GM19099 (cell line): ENCODE data around the gene NDUFA3.

ENCODE experiments used
- POLR2A ChIP-seq: IDR thresholded peaks from 3 replicates; pipeline ENCODE4 v1.6.1; 2011; ENCODE audit warnings: low read depth; ENCODE audit not compliant: insufficient read length; ENCODE audit errors: extremely low read depth

The NDUFA3 gene

GRCh38 chr19:54129617-54129996 is 27.0 kb downstream of the NDUFA3 start:
- no peak for TF ChIP-seq POLR2A

DNA sequence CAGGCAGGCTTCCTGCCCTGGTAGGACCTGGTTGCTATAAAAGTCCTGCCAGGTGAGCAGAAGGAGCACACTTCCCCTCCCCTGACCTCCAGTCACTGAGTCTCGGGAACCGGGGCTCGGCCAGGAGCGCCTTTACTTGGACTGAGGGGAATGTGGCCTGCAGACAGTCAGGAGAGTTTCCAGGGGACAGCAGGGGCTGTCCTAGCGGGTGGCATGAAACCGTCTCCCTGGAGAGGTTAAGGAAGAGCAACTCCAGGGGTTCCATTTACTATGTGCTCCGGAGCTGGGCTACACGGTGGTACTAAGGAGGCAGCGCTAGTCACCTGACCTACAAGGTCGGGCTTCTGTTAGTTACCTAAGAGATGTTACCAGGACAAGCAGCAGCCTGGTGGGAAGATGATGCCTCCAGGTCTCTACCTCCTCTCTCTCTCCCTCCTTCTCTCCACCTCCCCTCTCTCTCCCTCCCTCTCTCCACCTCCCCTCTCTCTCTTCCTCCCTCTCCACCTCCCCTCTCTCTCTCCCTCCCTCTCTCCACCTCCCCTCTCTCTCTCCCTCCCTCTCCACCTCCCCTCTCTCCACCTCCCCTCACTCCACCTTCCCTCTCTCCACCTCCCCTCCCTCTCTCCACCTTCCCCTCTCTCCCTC is 30.8 kb downstream of the NDUFA3 start:
- TF ChIP-seq POLR2A, result no peak

DNA sequence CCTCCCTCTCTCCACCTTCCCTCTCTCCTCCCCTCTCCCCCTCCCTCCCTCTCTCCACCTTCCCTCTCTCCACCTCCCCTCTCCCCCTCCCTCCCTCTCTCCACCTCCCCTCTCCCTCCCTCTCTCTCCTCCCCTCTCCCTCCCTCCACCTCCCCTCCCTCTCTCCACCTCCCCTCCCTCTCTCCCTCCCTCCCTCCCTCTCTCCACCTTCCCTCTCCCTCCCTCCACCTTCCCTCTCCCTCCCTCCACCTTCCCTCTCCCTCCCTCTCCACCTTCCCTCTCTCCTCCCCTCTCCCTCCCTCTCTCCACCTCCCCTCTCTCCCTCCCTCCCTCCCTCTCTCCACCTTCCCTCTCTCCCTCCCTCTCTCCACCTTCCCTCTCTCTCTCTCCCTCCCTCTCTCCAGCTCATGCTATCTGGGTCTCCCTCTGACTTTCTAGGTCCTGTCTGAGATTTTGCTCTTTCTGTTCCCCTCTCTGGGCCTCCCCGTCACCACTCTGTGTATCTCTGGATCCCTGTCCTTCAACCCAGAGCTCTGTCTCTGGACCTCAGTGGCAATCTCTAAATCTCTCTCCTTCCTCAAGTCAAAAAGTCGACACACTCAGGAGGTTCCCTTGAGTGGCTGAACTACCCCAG is 31.4 kb downstream of the NDUFA3 start:
- no peak for TF ChIP-seq POLR2A

DNA sequence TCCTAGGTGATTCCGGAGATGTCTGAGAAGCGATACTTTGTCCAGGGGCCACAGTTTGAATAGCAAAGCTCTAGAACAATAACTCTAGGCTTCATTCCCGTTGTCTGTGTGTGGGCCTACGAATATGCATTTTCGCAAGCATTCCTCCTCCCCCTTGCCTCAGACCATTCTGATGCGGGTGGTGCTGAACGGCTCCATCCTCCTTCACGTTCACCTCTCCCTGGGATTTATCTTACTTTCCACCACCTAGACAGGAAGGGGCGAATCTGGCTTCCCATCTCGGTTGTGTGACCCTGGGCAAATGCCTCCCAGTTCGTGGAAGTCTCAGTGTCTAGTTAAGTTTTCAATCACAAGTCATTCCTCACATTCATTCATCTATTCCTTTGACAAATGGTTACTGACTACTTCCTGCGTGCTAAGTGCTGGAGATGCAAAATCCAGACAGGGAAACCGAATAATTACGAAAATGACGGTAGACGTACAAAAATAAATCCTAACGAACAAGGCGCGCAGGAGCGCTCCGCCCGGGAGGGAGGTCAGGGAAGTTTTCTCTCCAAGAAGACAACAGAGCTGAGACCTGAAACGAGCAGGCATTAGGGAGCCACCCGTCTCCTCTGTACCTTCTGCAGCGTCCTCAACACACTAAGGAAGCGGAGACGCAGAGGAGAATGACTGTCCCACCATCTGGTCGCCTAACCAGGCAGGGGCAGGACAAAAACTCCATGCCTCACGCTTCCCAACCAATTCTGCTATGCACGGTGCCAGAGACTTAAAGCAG is 33.6 kb downstream of the NDUFA3 start:
- no peak for TF ChIP-seq POLR2A

DNA sequence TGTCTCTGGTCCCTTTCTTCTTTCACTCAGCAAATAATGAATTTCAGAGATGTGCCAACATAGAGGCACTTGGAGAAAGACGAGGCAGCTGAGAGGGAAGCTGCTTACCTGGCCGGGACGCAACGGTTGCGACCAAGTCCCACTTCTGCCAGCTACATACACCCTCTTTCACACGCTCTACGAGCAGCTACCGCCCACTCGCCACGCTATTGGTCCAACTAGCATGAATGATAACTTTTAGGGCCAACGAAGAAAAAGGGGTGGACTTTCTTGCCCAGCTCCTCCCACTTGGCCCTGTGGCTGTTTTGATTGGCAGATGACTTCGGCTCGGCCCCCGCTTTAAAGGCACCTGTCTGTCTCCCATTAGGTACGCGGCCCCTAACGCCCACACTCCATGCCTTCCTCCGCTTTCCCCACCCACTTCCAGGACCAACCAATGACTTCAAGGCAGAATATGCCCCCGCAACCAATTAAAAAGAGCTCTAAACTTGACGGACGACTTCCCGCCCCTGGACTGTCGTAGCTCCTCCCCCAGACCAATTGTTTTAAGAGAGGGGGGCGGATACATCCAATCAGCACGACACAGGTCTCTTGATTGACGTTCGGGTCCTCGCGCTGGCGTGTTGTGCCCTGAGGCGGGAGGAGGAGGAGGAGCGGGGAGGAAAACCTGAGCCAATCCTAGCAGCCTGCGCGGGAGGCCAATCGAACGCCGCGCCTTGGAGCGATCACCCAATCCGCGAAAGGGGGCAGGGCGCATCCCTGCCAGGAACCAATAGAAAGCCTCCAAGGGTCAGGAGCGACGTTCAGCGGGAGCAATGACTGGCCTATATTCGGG is 34.4 kb downstream of the NDUFA3 start:
- TF ChIP-seq POLR2A, result peak; percentile 81

GRCh38 chr19:54137699-54138488 is 35.2 kb downstream of the NDUFA3 start, which contains the start of gene CNOT3:
CNOT3 (plus strand) TSS chr19:54137762; CDS start chr19:54142979, 5,217 bp downstream.
- TF ChIP-seq POLR2A, result peak; percentile 87

DNA sequence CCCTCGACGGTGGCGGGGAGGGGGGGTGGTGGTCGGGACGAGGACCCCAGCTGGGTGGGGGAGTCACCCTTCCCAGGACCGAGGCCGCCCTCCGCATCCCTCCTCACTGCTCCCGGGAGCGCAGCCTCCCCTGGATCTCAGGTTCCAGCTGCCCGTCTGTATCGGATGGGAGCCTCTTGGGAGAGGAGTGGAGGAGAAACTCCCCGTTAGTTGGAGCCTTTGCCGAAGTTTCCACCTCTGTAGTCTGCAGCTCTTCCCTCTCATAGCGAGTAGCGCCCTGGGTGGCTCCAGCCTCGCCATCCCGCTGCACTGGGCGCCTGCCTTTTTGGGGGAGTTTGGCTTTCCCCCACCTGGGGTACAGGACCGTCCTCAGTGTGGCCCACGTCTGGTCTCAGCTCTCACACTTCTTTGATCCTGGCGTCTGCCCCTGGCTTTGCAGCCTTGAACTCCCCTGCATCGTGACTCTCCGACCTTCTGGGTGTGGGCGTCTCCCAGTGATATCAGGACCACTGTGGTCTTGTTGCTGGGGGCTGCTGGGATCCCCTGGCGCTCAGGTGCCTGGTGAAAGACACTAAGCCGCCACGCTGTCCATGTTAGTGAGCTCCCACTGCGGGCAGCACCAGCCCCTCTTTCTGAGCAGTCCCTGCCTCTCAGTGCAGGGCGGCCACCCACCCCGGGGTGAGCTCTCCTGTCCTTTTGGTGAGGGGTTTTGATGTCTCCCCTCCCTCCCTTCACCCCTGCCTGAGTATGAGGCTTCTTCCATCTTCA is 36.0 kb downstream of the NDUFA3 start:
- no peak for TF ChIP-seq POLR2A

GRCh38 chr19:54141356-54141755 is 38.7 kb downstream of the NDUFA3 start:
- TF ChIP-seq POLR2A, result no peak

- no peak for TF ChIP-seq POLR2A
These were observed 39.6 kb downstream of the NDUFA3 start for GRCh38 chr19:54142166-54142780.

DNA sequence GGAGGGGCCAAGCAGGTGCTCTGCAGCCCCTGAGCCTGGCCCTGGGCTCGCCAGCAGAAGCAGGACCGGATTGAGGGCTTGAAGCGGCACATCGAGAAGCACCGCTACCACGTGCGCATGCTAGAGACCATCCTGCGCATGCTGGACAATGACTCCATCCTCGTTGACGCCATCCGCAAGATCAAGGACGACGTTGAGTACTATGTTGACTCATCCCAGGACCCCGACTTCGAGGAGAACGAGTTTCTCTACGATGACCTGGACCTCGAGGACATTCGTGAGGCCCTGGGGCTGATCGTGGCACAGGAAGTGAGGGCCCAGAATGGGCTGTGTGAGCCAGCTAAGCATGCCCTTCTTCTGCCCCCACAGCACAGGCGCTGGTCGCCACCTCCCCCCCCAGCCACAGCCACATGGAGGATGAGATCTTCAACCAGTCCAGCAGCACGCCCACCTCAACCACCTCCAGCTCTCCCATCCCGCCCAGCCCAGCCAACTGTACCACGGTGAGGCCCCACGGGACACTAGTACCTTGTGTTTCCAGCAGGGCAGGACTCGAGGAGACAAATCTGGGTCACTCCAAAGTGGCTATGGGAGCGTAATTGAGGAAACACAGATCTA is 43.0 kb downstream of the NDUFA3 start:
- TF ChIP-seq POLR2A, result no peak

DNA sequence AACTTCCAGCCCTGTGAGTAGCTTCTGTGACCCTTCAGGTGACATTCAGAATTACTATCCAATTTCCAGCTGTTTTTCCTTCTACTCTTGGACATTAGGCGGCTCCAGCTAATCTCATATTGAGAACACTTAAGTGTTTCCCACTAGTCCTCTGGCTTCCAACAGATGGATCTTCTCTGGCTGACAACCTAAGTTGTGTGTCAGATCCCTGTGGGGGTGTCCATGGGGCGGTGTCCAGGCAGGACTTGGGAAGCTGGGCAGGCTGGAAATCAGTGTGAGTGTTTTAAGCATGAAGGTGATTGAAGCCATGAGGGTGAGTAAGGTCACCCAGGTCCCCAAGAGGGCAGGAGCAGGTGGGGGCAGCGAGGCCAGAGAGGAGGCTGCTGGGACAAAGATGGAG is 45.0 kb downstream of the NDUFA3 start:
- TF ChIP-seq POLR2A, result no peak

DNA sequence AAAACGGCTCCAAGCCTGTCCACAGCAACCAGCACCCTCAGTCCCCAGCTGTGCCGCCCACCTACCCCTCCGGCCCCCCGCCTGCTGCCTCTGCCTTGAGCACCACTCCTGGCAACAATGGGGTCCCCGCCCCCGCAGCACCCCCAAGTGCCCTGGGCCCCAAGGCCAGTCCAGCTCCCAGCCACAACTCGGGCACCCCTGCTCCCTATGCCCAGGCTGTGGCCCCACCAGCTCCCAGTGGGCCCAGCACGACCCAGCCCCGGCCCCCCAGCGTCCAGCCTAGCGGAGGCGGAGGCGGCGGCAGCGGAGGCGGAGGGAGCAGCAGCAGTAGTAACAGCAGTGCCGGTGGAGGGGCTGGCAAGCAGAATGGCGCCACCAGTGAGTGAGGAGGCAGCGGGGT is 45.5 kb downstream of the NDUFA3 start:
- TF ChIP-seq POLR2A, result no peak
